ENCODE data around the gene FLRT2.

FLRT2 gene

DNA sequence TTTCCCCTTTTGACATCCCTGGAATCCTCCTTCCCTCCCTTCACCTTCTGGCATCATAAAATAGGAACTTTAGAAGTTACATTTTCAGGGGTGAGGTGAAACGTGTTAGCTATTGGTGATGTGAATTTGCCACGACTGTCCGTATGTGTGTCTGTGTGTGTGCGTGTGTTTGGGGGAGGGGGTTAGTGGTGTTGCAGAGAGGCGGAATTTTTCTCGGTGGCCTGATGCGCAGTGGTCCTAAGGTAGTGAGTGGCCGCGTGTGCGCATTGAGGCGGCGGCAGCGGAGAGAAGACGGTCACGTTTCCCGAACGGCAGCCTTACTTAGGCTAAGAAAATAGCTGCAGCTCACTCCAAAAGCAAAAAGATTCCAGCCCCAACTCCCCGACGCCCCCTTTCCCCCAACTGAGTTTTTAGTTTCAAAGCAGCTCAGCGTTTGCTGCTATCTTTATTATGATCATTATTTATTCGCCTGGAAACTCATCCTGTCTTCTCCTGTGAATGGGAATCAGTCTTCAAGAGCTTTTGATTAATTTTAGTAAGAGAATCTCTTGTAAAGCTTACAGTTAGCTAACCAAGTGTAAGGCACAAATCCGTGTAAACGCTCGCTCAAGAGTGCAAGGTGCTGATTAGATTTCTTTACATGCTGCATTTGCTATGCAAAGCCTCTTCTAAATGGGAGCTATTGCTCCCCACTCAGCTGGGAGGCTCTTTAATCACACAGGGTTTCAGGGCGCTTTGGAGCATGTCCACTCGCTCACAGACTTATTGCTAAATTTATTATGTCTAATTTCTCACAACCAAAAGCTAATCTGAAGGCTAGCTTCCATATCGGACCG lies 4.7 kb downstream of the FLRT2 start:
- Histone ChIP-seq H3K9me3 (ENCODE audit: control insufficient read depth, insufficient read depth, low read length) (no peaks in the 10 kb centered on the region), H3K4me1 (ENCODE audit: insufficient read depth, low read length) (peaks cover 12% of the 10 kb centered on the region; the same call in 1 of the 2 replicates), H3K9ac (ENCODE audit: low read depth, low read length) (peak overlapping the region; percentile 71), H3K36me3 (ENCODE audit: insufficient read depth, low read length) (no peaks in the 10 kb centered on the region)

DNA sequence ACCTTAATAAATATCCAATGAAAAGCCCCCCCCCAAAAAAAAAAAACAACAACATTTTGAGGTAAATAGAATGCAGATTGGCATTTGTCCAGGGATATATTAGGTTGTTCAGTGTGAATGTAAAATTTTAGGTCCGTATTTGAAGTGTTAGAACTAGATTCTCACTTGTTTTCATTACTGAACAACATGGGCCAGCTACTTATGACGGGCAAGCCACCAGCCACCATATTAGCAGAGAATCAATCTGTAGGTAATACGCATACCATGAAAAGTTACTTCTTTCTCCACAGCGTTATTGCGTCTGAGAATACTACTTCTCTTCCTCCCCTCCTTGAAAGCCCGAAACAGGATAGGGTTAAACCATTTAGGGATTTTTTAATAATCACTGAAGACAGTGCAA lies 5.4 kb downstream of the FLRT2 start:
- H3K4me1 ChIP-seq (ENCODE audit: insufficient read depth, low read length), result peaks cover 12% of the 10 kb centered on the region; the same call in 1 of the 2 replicates
- H3K9ac ChIP-seq (ENCODE audit: low read depth, low read length), result peak overlapping the region; percentile 71; the same call in 1 of the 2 replicates
- H3K36me3 ChIP-seq (ENCODE audit: insufficient read depth, low read length), result no peaks in the 10 kb centered on the region
- no peaks in the 10 kb centered on the region for H3K9me3 ChIP-seq (ENCODE audit: control insufficient read depth, insufficient read depth, low read length)

GRCh38 chr14:85535991-85536832 lies 6.3 kb downstream of the FLRT2 start:
- peak overlapping the region; percentile 71; the same call in 1 of the 2 replicates for H3K9ac ChIP-seq (ENCODE audit: low read depth, low read length)
- peaks cover 12% of the 10 kb centered on the region; the same call in 1 of the 2 replicates for H3K4me1 ChIP-seq (ENCODE audit: insufficient read depth, low read length)
- no peaks in the 10 kb centered on the region for H3K9me3 ChIP-seq (ENCODE audit: control insufficient read depth, insufficient read depth, low read length)
- no peaks in the 10 kb centered on the region for H3K36me3 ChIP-seq (ENCODE audit: insufficient read depth, low read length)

DNA sequence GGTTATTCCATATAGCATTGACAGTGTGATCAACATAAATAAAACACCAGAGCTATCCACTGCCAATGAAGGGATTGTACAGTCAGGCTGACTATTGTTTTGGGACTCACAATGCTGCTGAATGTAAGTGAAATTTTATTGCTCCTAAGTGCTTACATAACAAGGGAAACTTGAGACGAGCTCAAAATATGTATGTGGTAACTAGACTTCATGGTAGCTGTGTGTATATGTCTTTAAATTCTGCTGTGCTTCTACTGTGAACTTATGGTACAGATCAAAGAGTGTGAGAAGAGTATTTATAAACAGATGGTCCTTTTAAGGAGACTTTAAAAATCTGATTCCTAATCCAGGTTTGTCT lies 6.9 kb downstream of the FLRT2 start:
- Histone ChIP-seq H3K9me3 (ENCODE audit: control insufficient read depth, insufficient read depth, low read length) (no peaks in the 10 kb centered on the region), H3K36me3 (ENCODE audit: insufficient read depth, low read length) (no peaks in the 10 kb centered on the region), H3K4me1 (ENCODE audit: insufficient read depth, low read length) (peaks cover 12% of the 10 kb centered on the region; the same call in 1 of the 2 replicates), H3K9ac (ENCODE audit: low read depth, low read length) (no peak overlapping the region)

- Histone ChIP-seq H3K4me1 (ENCODE audit: insufficient read depth, low read length) (peaks cover 12% of the 10 kb centered on the region; the same call in 1 of the 2 replicates), H3K9ac (ENCODE audit: low read depth, low read length) (no peak overlapping the region), H3K36me3 (ENCODE audit: insufficient read depth, low read length) (no peaks in the 10 kb centered on the region), H3K9me3 (ENCODE audit: control insufficient read depth, insufficient read depth, low read length) (no peaks in the 10 kb centered on the region)
These were observed 7.6 kb downstream of the FLRT2 start for GRCh38 chr14:85537526-85537925.

DNA sequence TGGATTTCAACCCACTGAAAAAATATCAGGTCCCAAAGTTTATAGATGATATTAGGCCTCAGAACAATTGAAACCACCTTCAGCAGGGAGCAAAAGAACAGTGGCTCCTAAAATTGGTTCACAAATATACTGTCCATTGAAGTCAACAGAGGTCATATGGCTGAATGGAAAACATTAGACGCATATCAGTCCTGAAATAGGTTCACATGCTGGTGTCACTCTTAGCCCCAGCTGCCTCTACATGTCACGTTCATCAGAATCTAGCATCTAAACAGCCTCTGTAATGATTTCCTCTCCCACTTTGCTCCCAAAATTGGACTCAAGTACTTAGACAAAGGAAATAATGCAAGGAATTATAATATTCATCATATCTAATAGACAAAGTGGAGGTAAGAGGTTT lies 8.7 kb downstream of the FLRT2 start:
- no peaks in the 10 kb centered on the region for H3K9me3 ChIP-seq (ENCODE audit: control insufficient read depth, insufficient read depth, low read length)
- peaks cover 12% of the 10 kb centered on the region; the same call in 1 of the 2 replicates for H3K4me1 ChIP-seq (ENCODE audit: insufficient read depth, low read length)
- H3K36me3 ChIP-seq (ENCODE audit: insufficient read depth, low read length), result no peaks in the 10 kb centered on the region
- no peak overlapping the region for H3K9ac ChIP-seq (ENCODE audit: low read depth, low read length)

DNA sequence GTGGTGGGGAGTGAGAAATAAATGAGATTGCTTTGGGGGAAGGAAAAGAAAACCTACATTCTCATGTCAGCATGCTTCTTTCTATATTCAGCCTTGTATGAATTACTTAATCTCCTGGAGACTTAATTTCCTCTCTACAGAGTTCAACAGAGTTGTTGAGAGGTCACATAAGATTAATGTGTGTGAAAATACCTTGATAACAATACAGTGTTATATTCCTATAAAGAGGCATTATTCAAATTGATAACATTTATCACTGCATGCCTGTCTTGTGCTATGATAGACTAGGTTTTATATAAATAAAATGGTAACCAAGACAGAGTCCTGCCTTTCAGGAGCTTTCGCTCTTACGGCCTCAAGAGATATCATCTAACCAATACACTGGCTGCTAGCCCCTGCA lies 9.6 kb downstream of the FLRT2 start:
- peaks cover 12% of the 10 kb centered on the region; the same call in 1 of the 2 replicates for H3K4me1 ChIP-seq (ENCODE audit: insufficient read depth, low read length)
- H3K9me3 ChIP-seq (ENCODE audit: control insufficient read depth, insufficient read depth, low read length), result no peaks in the 10 kb centered on the region
- H3K36me3 ChIP-seq (ENCODE audit: insufficient read depth, low read length), result no peaks in the 10 kb centered on the region
- no peak overlapping the region for H3K9ac ChIP-seq (ENCODE audit: low read depth, low read length)

- no peaks in the 10 kb centered on the region for H3K9me3 ChIP-seq (ENCODE audit: control insufficient read depth, insufficient read depth, low read length)
- no peak overlapping the region for H3K9ac ChIP-seq (ENCODE audit: low read depth, low read length)
- H3K4me1 ChIP-seq (ENCODE audit: insufficient read depth, low read length), result peaks cover 27% of the 10 kb centered on the region
- H3K36me3 ChIP-seq (ENCODE audit: insufficient read depth, low read length), result no peaks in the 10 kb centered on the region; the same call in 1 of the 2 replicates
These were observed 12.7 kb downstream of the FLRT2 start for GRCh38 chr14:85542623-85543022.

- H3K9me3 ChIP-seq (ENCODE audit: control insufficient read depth, insufficient read depth, low read length), result no peaks in the 10 kb centered on the region
- H3K9ac ChIP-seq (ENCODE audit: low read depth, low read length), result no peak overlapping the region
- no peaks in the 10 kb centered on the region; the same call in 1 of the 2 replicates for H3K36me3 ChIP-seq (ENCODE audit: insufficient read depth, low read length)
- peaks cover 22% of the 10 kb centered on the region for H3K4me1 ChIP-seq (ENCODE audit: insufficient read depth, low read length)
These were observed 15.8 kb downstream of the FLRT2 start for GRCh38 chr14:85545738-85546137.

GRCh38 chr14:85546390-85546789 lies 16.4 kb downstream of the FLRT2 start:
- Histone ChIP-seq H3K9me3 (ENCODE audit: control insufficient read depth, insufficient read depth, low read length) (no peaks in the 10 kb centered on the region), H3K36me3 (ENCODE audit: insufficient read depth, low read length) (no peaks in the 10 kb centered on the region; the same call in 1 of the 2 replicates), H3K4me1 (ENCODE audit: insufficient read depth, low read length) (peaks cover 22% of the 10 kb centered on the region), H3K9ac (ENCODE audit: low read depth, low read length) (no peak overlapping the region)

DNA sequence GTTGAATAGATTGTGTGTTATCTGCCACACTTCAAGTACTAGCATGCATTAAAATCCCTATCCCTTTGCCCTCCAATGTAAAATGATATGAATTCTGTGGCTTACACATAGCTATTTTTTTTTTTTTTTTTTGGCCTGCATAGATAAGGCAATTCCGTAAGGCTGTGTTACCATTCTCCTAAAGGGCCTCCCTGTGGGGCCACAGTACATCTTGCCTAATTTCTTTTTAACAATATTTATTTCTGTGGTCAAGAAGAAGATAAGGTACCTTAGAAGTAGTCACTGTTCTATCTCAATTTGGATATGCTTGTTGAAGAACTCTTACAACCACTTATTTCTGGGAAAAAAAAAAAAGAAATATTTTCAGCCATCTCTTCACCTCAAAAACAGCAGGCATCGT lies 19.8 kb downstream of the FLRT2 start:
- no peak overlapping the region for H3K9ac ChIP-seq (ENCODE audit: low read depth, low read length)
- H3K36me3 ChIP-seq (ENCODE audit: insufficient read depth, low read length), result no peaks in the 10 kb centered on the region; the same call in 1 of the 2 replicates
- H3K4me1 ChIP-seq (ENCODE audit: insufficient read depth, low read length), result peaks cover 22% of the 10 kb centered on the region
- no peaks in the 10 kb centered on the region for H3K9me3 ChIP-seq (ENCODE audit: control insufficient read depth, insufficient read depth, low read length)

- no peaks in the 10 kb centered on the region; the same call in none of the 2 replicates for H3K9me3 ChIP-seq (ENCODE audit: control insufficient read depth, insufficient read depth, low read length)
- H3K4me1 ChIP-seq (ENCODE audit: insufficient read depth, low read length), result no peaks in the 10 kb centered on the region
- no peaks in the 10 kb centered on the region for H3K36me3 ChIP-seq (ENCODE audit: insufficient read depth, low read length)
- H3K9ac ChIP-seq (ENCODE audit: low read depth, low read length), result no peak overlapping the region
These were observed 24.2 kb downstream of the FLRT2 start for GRCh38 chr14:85554106-85554505.

DNA sequence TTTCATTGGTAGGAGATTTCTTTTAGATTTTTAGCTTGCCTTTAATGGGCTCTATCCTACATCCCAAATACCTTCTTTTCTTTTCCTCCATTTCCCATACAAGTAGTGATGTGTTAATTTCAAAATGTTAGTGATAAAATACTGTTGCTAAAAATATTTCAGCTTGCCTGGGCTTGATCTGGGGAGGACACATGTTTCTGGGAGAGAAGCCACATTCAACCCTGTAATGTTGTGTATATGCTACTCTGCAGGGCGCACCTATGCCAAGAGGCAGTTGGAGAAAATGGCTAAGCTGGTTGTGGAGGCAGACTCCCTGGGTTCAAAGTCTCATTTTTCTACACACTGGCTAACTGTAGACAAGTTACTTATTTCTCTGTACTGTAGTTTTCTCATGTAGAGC lies 26.3 kb downstream of the FLRT2 start:
- H3K9me3 ChIP-seq (ENCODE audit: control insufficient read depth, insufficient read depth, low read length), result no peaks in the 10 kb centered on the region; the same call in none of the 2 replicates
- no peak overlapping the region for H3K9ac ChIP-seq (ENCODE audit: low read depth, low read length)
- H3K36me3 ChIP-seq (ENCODE audit: insufficient read depth, low read length), result no peaks in the 10 kb centered on the region; the same call in 1 of the 2 replicates
- H3K4me1 ChIP-seq (ENCODE audit: insufficient read depth, low read length), result no peaks in the 10 kb centered on the region

GRCh38 chr14:85558505-85558904 lies 28.6 kb downstream of the FLRT2 start:
- H3K9me3 ChIP-seq (ENCODE audit: control insufficient read depth, insufficient read depth, low read length), result no peaks in the 10 kb centered on the region; the same call in none of the 2 replicates
- no peaks in the 10 kb centered on the region for H3K4me1 ChIP-seq (ENCODE audit: insufficient read depth, low read length)
- H3K9ac ChIP-seq (ENCODE audit: low read depth, low read length), result no peak overlapping the region
- H3K36me3 ChIP-seq (ENCODE audit: insufficient read depth, low read length), result no peaks in the 10 kb centered on the region; the same call in 1 of the 2 replicates
